Measurements from ENCODE around the gene MSANTD1. TPM values are rescaled to one million over a fixed set of nuclear protein-coding genes. Genes with fewer than 3 reads are reported as not detected.

MSANTD1 gene
- total RNA-seq, 2 donors from 2014 or later, result 1.5 to 1.7 TPM

GRCh38 chr4:3231471-3231870, 17.5 kb upstream of the MSANTD1 start:
- Mint-ChIP-seq H3K4me3 (no peak overlapping the region), H3K27me3 (no peaks in the 10 kb centered on the region), H3K36me3 (ENCODE audit: low read depth) (peaks cover 16% of the 10 kb centered on the region), H3K27ac (no peak overlapping the region), H3K4me1 (peaks cover 8% of the 10 kb centered on the region)
- no peak for ATAC-seq
- H3K9me3 ChIP-seq (ENCODE audit: control insufficient read depth, low read length, poor library complexity, severe bottlenecking), result no peaks in the 10 kb centered on the region
- no peak for DNase-seq

- Mint-ChIP-seq H3K4me3 (no peak overlapping the region), H3K27ac (no peak overlapping the region), H3K27me3 (no peaks in the 10 kb centered on the region), H3K36me3 (ENCODE audit: low read depth) (peaks cover 16% of the 10 kb centered on the region), H3K4me1 (peaks cover 8% of the 10 kb centered on the region)
- no peaks in the 10 kb centered on the region for H3K9me3 ChIP-seq (ENCODE audit: control insufficient read depth, low read length, poor library complexity, severe bottlenecking)
- ATAC-seq (no peak), DNase-seq (no peak)
Measured at GRCh38 chr4:3232001-3232400, 17.0 kb upstream of the MSANTD1 start.

- DNase-seq (no peak), ATAC-seq (no peak)
- Mint-ChIP-seq H3K4me3 (no peak overlapping the region), H3K27me3 (no peaks in the 10 kb centered on the region), H3K27ac (no peak overlapping the region), H3K36me3 (ENCODE audit: low read depth) (peaks cover 16% of the 10 kb centered on the region), H3K4me1 (peaks cover 8% of the 10 kb centered on the region)
- H3K9me3 ChIP-seq (ENCODE audit: control insufficient read depth, low read length, poor library complexity, severe bottlenecking), result no peaks in the 10 kb centered on the region
Measured at GRCh38 chr4:3232871-3233271, 16.1 kb upstream of the MSANTD1 start.

GRCh38 chr4:3233391-3234071, 15.4 kb upstream of the MSANTD1 start:
- Mint-ChIP-seq H3K27me3 (no peaks in the 10 kb centered on the region), H3K36me3 (ENCODE audit: low read depth) (peaks cover 16% of the 10 kb centered on the region), H3K27ac (peak overlapping the region; percentile 74), H3K4me1 (peaks cover 8% of the 10 kb centered on the region), H3K4me3 (peak overlapping the region; percentile 50)
- no peaks in the 10 kb centered on the region for H3K9me3 ChIP-seq (ENCODE audit: control insufficient read depth, low read length, poor library complexity, severe bottlenecking)
- DNase-seq (no peak), ATAC-seq (no peak)

GRCh38 chr4:3234171-3235029, 14.6 kb upstream of the MSANTD1 start:
- DNase-seq (no peak), ATAC-seq (no peak)
- no peaks in the 10 kb centered on the region for H3K9me3 ChIP-seq (ENCODE audit: control insufficient read depth, low read length, poor library complexity, severe bottlenecking)
- Mint-ChIP-seq H3K36me3 (ENCODE audit: low read depth) (peaks cover 10% of the 10 kb centered on the region), H3K27ac (peak overlapping the region; percentile 74), H3K4me1 (peaks cover 3% of the 10 kb centered on the region), H3K4me3 (no peak overlapping the region), H3K27me3 (no peaks in the 10 kb centered on the region)

GRCh38 chr4:3235030-3235345, 14.0 kb upstream of the MSANTD1 start:
- Mint-ChIP-seq H3K36me3 (ENCODE audit: low read depth) (peaks cover 8% of the 10 kb centered on the region), H3K27ac (no peak overlapping the region), H3K4me3 (no peak overlapping the region), H3K4me1 (peaks cover 3% of the 10 kb centered on the region), H3K27me3 (no peaks in the 10 kb centered on the region)
- DNase-seq, result no peak
- no peaks in the 10 kb centered on the region for H3K9me3 ChIP-seq (ENCODE audit: control insufficient read depth, low read length, poor library complexity, severe bottlenecking)
- ATAC-seq, result no peak

- no peak overlapping the region for H3K4me3 Mint-ChIP-seq
- no peak for DNase-seq
- H3K27me3 Mint-ChIP-seq, result no peaks in the 10 kb centered on the region
- H3K36me3 Mint-ChIP-seq (ENCODE audit: low read depth), result peaks cover 9% of the 10 kb centered on the region
- no peak overlapping the region for H3K27ac Mint-ChIP-seq
- H3K9me3 ChIP-seq (ENCODE audit: control insufficient read depth, low read length, poor library complexity, severe bottlenecking), result no peaks in the 10 kb centered on the region
- H3K4me1 Mint-ChIP-seq, result peaks cover 3% of the 10 kb centered on the region
- ATAC-seq, result no peak
Measured at GRCh38 chr4:3235581-3235980, 13.4 kb upstream of the MSANTD1 start.

- Mint-ChIP-seq H3K4me3 (no peak overlapping the region), H3K27ac (no peak overlapping the region), H3K27me3 (no peaks in the 10 kb centered on the region), H3K36me3 (ENCODE audit: low read depth) (peaks cover 10% of the 10 kb centered on the region), H3K4me1 (peaks cover 3% of the 10 kb centered on the region)
- no peaks in the 10 kb centered on the region for H3K9me3 ChIP-seq (ENCODE audit: control insufficient read depth, low read length, poor library complexity, severe bottlenecking)
- DNase-seq (no peak), ATAC-seq (no peak)
Measured at GRCh38 chr4:3236326-3236878, 12.6 kb upstream of the MSANTD1 start.

GRCh38 chr4:3237266-3237665, 11.7 kb upstream of the MSANTD1 start:
- Mint-ChIP-seq H3K27me3 (no peaks in the 10 kb centered on the region), H3K4me3 (no peak overlapping the region), H3K36me3 (ENCODE audit: low read depth) (peaks cover 9% of the 10 kb centered on the region), H3K4me1 (peaks cover 2% of the 10 kb centered on the region), H3K27ac (no peak overlapping the region)
- H3K9me3 ChIP-seq (ENCODE audit: control insufficient read depth, low read length, poor library complexity, severe bottlenecking), result no peaks in the 10 kb centered on the region
- DNase-seq (no peak), ATAC-seq (no peak)

GRCh38 chr4:3237712-3238560, 11.0 kb upstream of the MSANTD1 start:
- Mint-ChIP-seq H3K4me1 (peaks cover 9% of the 10 kb centered on the region), H3K4me3 (no peak overlapping the region), H3K27ac (no peak overlapping the region), H3K36me3 (ENCODE audit: low read depth) (peaks cover 6% of the 10 kb centered on the region), H3K27me3 (no peaks in the 10 kb centered on the region)
- no peak for DNase-seq
- ATAC-seq, result no peak
- H3K9me3 ChIP-seq (ENCODE audit: control insufficient read depth, low read length, poor library complexity, severe bottlenecking), result no peaks in the 10 kb centered on the region

GRCh38 chr4:3238721-3239120, 10.2 kb upstream of the MSANTD1 start:
- no peaks in the 10 kb centered on the region for H3K9me3 ChIP-seq (ENCODE audit: control insufficient read depth, low read length, poor library complexity, severe bottlenecking)
- no peak overlapping the region for H3K27ac Mint-ChIP-seq
- H3K4me3 Mint-ChIP-seq, result no peak overlapping the region
- H3K36me3 Mint-ChIP-seq (ENCODE audit: low read depth), result peaks cover 4% of the 10 kb centered on the region
- DNase-seq (no peak), ATAC-seq (no peak)
- no peaks in the 10 kb centered on the region for H3K27me3 Mint-ChIP-seq
- H3K4me1 Mint-ChIP-seq, result peaks cover 12% of the 10 kb centered on the region

GRCh38 chr4:3239303-3239702, 9.7 kb upstream of the MSANTD1 start:
- ATAC-seq (no peak), DNase-seq (no peak)
- H3K4me3 Mint-ChIP-seq, result no peak overlapping the region
- no peak overlapping the region for H3K27ac Mint-ChIP-seq
- peaks cover 2% of the 10 kb centered on the region for H3K36me3 Mint-ChIP-seq (ENCODE audit: low read depth)
- H3K4me1 Mint-ChIP-seq, result peaks cover 12% of the 10 kb centered on the region
- H3K27me3 Mint-ChIP-seq, result no peaks in the 10 kb centered on the region
- H3K9me3 ChIP-seq (ENCODE audit: control insufficient read depth, low read length, poor library complexity, severe bottlenecking), result no peaks in the 10 kb centered on the region

All from T-helper 17 cell (primary cell).